GM06990 (cell line): ENCODE measurements around the gene TMEM11.

Source experiments
- DNase-seq: peaks from one replicate; pipeline ENCODE4 v3.0.0-alpha.2; 2011; ENCODE audit not compliant: insufficient read length; ENCODE audit errors: extremely low read depth
- H3K27me3 ChIP-seq: replicated peaks from 2 replicates; pipeline ENCODE4 v1.6.0; 2011; ENCODE audit warnings: low read length; ENCODE audit not compliant: control insufficient read depth, insufficient read depth
- H3K36me3 ChIP-seq: 2 replicates; pipeline ENCODE4 v1.5.1; 2011; ENCODE audit warnings: low read length; ENCODE audit not compliant: control insufficient read depth, insufficient read depth
- H3K4me3 ChIP-seq: replicated peaks from 2 replicates; pipeline ENCODE4 v1.5.1; 2011; ENCODE audit warnings: low read depth, mild to moderate bottlenecking, control low read depth, low read length
- TF ChIP-seq, protein P1 (sequence below): IDR thresholded peaks from 2 replicates; pipeline ENCODE4 v1.5.1; 2011; ENCODE audit warnings: low read length, control low read depth, mild to moderate bottlenecking, inconsistent platforms; ENCODE audit not compliant: insufficient read depth, poor library complexity, severe bottlenecking

Gene TMEM11

DNA sequence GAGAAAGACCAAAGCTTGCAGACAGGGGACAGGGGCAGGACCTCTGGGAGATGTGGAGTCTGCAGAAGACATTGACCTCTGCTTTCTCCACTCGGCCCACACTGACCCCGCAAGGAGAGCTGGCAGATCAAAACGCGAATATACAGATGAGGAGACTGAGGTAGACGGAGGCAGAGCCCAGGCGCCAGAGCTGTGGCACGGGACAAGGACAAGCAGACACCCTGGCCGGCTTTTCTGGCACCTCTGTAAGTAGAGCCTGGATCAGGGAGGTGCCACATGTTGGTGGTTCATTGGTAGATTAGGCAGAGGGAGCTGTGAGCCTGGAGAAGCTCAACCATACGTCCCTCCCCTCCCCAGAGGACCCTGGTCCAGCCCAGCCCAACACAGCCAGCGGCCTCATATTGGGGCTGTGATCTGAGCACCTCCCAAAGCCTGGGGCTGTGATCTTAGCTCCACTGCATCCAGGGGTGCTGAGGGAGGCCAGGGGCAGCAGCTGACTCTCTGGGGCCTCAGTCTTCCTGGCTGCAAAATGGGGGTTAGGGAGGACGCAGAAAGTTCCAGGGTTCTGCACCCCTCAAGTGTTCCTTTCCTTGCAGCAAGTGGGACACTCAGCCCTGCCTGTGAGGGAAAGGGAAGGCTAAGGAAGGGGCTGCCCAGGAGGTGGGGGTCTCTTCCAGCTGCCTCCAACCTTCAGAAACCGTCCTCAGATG is 35.3 kb upstream of the TMEM11 start:
- no peak for DNase-seq
- Histone ChIP-seq H3K27me3 (peaks cover 2% of the 10 kb centered on the region; the same call in 1 of the 2 replicates), H3K36me3 (no peaks in the 10 kb centered on the region), H3K4me3 (no peak overlapping the region)
- TF ChIP-seq, protein P1, sequence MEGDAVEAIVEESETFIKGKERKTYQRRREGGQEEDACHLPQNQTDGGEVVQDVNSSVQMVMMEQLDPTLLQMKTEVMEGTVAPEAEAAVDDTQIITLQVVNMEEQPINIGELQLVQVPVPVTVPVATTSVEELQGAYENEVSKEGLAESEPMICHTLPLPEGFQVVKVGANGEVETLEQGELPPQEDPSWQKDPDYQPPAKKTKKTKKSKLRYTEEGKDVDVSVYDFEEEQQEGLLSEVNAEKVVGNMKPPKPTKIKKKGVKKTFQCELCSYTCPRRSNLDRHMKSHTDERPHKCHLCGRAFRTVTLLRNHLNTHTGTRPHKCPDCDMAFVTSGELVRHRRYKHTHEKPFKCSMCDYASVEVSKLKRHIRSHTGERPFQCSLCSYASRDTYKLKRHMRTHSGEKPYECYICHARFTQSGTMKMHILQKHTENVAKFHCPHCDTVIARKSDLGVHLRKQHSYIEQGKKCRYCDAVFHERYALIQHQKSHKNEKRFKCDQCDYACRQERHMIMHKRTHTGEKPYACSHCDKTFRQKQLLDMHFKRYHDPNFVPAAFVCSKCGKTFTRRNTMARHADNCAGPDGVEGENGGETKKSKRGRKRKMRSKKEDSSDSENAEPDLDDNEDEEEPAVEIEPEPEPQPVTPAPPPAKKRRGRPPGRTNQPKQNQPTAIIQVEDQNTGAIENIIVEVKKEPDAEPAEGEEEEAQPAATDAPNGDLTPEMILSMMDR: no peak

DNA sequence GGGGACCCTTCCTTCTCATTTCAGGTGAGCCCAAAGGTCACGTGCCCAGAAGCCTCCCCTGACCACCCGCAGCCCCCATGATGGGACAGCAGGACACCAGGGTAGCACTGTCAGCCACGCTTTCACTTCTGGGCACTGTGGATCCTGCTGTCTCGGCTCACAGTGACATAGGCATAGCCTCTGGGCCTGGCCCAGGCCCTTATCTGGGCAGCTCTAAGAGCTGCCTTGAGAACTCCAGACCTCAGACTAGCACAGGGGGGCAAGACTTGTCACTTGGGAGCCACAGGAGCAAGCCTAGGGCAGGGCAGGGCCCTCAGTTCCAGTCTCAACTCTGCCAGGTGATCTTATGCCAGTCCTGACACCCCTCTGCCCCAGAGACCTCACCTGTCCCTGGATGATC is 34.5 kb upstream of the TMEM11 start:
- Histone ChIP-seq H3K36me3 (no peaks in the 10 kb centered on the region), H3K4me3 (no peak overlapping the region), H3K27me3 (peaks cover 2% of the 10 kb centered on the region; the same call in 1 of the 2 replicates)
- no peak for DNase-seq
- TF ChIP-seq, protein P1: no peak

DNA sequence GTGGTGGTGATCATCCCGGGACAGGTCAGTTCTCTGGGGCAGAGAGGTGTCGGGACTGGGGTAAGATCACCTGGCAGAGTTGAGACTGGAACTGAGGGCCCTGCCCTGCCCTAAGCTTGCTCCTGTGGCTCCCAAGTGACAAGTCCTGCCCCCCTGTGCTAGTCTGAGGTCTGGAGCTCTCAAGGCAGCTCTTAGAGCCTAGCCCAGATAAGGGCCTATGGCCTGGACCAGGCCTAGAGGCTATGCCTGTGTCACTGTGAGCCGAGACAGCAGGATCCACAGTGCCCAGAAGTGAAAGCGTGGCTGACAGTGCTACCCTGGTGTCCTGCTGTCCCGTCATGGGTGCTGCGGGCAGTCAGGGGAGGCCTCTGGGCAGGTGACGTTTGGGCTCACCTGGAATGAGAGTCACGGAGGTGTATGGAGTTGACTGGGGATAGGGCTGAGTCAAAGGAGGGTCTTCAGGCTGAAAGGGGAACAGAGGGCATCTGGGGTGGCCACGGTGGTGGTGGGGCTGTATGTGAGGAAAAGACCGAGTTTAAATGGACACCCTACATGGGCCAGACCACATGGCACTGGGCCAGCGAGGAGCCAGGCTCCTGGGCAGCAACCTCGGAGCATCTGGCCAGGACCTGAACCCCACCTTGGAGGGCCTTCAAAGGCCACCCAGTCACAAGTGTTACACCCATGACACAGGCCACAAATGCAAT is 33.7 kb upstream of the TMEM11 start:
- Histone ChIP-seq H3K4me3 (no peak overlapping the region), H3K27me3 (peaks cover 2% of the 10 kb centered on the region; the same call in 1 of the 2 replicates), H3K36me3 (no peaks in the 10 kb centered on the region)
- TF ChIP-seq, protein P1: no peak
- no peak for DNase-seq

DNA sequence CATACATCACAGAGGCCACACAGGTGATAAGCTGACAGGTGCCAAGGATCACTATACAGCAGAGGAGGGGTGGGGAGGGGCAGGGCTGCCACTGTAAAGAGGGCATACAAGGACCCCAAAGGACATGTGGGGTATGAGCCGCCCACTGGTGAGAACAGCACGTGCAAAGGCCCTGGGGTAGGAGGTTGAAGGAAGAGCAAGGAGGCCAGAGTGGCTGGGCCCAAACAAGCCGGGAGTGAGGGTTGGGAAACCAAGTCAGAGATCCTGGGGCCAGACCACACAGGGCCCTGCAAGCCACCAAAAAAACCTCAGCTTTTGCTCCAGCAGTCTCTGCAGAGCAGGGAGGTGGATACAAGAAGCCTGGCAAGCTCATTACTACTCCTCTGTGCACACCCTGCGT is 32.7 kb upstream of the TMEM11 start:
- TF ChIP-seq, protein P1: no peak

DNA sequence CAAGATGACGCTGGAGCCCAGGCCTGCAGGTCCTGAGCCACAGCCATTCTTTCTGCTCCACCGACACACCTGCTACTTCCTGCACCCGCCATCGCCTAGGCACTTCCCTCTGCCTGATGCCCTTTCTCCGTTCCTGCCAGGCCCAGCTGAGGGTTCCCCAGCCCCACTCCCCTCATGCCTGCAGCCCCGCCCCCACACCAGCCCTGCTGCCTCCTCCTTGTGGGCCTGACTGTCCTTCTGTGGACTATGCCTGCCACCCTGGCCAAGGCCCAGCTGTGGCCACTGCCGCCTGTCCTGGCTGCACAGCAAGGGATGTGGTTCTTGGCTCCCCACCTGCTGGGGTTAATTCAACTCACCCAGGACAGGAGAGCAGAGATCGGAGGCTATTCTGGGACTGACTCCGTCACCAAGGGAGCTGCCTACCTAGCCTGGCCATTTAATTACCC is 31.7 kb upstream of the TMEM11 start:
- Histone ChIP-seq H3K36me3 (no peaks in the 10 kb centered on the region), H3K27me3 (no peaks in the 10 kb centered on the region; the same call in 1 of the 2 replicates), H3K4me3 (no peak overlapping the region)
- no peak for DNase-seq
- TF ChIP-seq, protein P1: no peak

More for the DNA sequence above, 32.7 kb upstream of the TMEM11 start:
- Histone ChIP-seq H3K4me3 (no peak overlapping the region), H3K27me3 (peaks cover 2% of the 10 kb centered on the region; the same call in 1 of the 2 replicates), H3K36me3 (no peaks in the 10 kb centered on the region)
- no peak for DNase-seq
